SK-N-SH treated with all-trans-retinoic acid at 6 μM for 48 hours (cell line): Measurements from ENCODE around the gene PHF21B.
"Not testable (repeated sequence)": the region's sequence is repeated elsewhere in the genome, so short reads cannot be mapped to it uniquely, and the experiment has no call there.

Experiments used
- ATAC-seq: fragments of 200-7000 bp; cut with Tn5 transposase; 3 replicates; pipeline ENCODE4 v1.9.1; 2020; ENCODE audit warnings: mild to moderate bottlenecking, moderate library complexity
- ARNTL ChIP-seq: fragments of 450-650 bp; formaldehyde crosslinking; IDR thresholded peaks from 2 replicates; pipeline ENCODE4 v1.5.0; 2020; ENCODE audit warnings: low read depth, mild to moderate bottlenecking, moderate library complexity, borderline replicate concordance
- BACH2 ChIP-seq: fragments of 250-450 bp; sonication (Bioruptor Pico); IDR thresholded peaks from 2 replicates; pipeline ENCODE4 v1.9.0; 2021; ENCODE audit warnings: mild to moderate bottlenecking, borderline replicate concordance
- CSDC2 ChIP-seq: fragments of 250-450 bp; sonication (Bioruptor Pico); IDR thresholded peaks from 2 replicates; pipeline ENCODE4 v1.5.0; 2020; ENCODE audit warnings: mild to moderate bottlenecking, moderate library complexity
- ESRRG ChIP-seq: fragments of 250-450 bp; sonication (Bioruptor Pico); IDR thresholded peaks from 2 replicates; pipeline ENCODE4 v1.6.1; 2021; ENCODE audit warnings: mild to moderate bottlenecking
- PPARA ChIP-seq: fragments of 250-450 bp; sonication (Bioruptor Pico); IDR thresholded peaks from 2 replicates; pipeline ENCODE4 v1.5.0; 2020; ENCODE audit warnings: mild to moderate bottlenecking, borderline replicate concordance
- RARB ChIP-seq: fragments of 250-450 bp; sonication (Bioruptor Pico); IDR thresholded peaks from 2 replicates; pipeline ENCODE4 v1.8.0; 2021; ENCODE audit warnings: mild to moderate bottlenecking, moderate library complexity
- SNAI2 ChIP-seq: fragments of 250-450 bp; sonication (Bioruptor Pico); IDR thresholded peaks from 2 replicates; pipeline ENCODE4 v1.5.0; 2020; ENCODE audit warnings: mild to moderate bottlenecking, moderate library complexity
- TCF4 ChIP-seq: fragments of 250-450 bp; sonication (Bioruptor Pico); IDR thresholded peaks from 2 replicates; pipeline ENCODE4 v1.8.0; 2021; ENCODE audit warnings: mild to moderate bottlenecking, moderate library complexity, borderline replicate concordance
- TOX ChIP-seq: fragments of 250-450 bp; sonication (Bioruptor Pico); IDR thresholded peaks from 2 replicates; pipeline ENCODE4 v1.8.0; 2021; ENCODE audit warnings: mild to moderate bottlenecking, moderate library complexity, borderline replicate concordance
- ZC3H10 ChIP-seq: fragments of 250-450 bp; sonication (Bioruptor Pico); IDR thresholded peaks from 2 replicates; pipeline ENCODE4 v1.5.1; 2021; ENCODE audit warnings: mild to moderate bottlenecking, moderate library complexity
- ZFP3 ChIP-seq: fragments of 250-450 bp; sonication (Bioruptor Pico); IDR thresholded peaks from 2 replicates; pipeline ENCODE4 v1.5.0; 2020; ENCODE audit warnings: mild to moderate bottlenecking, moderate library complexity
- ZFP30 ChIP-seq: fragments of 450-650 bp; formaldehyde crosslinking; IDR thresholded peaks from 2 replicates; pipeline ENCODE4 v1.5.0; 2022; ENCODE audit warnings: mild to moderate bottlenecking, moderate library complexity
- ZNF565 ChIP-seq: fragments of 450-650 bp; formaldehyde crosslinking; conservative IDR thresholded peaks from 2 replicates; pipeline ENCODE4 v1.5.0; 2020; ENCODE audit warnings: low read depth, mild to moderate bottlenecking, moderate library complexity
- ZNF70 ChIP-seq: fragments of 450-650 bp; formaldehyde crosslinking; IDR thresholded peaks from 2 replicates; pipeline ENCODE4 v1.5.0; 2020; ENCODE audit warnings: mild to moderate bottlenecking, moderate library complexity
- ZNF8 ChIP-seq: fragments of 450-650 bp; formaldehyde crosslinking; IDR thresholded peaks from 2 replicates; pipeline ENCODE4 v1.5.0; 2020; ENCODE audit warnings: mild to moderate bottlenecking, moderate library complexity
- TF ChIP-seq, protein P1 (sequence below): fragments of 250-450 bp; sonication (Bioruptor Pico); IDR thresholded peaks from 2 replicates; pipeline ENCODE4 v1.5.1; 2021; ENCODE audit warnings: mild to moderate bottlenecking, moderate library complexity
- TF ChIP-seq, protein P2 (sequence below): fragments of 250-450 bp; sonication (Bioruptor Pico); IDR thresholded peaks from 2 replicates; pipeline ENCODE4 v1.5.0; 2020; ENCODE audit warnings: mild to moderate bottlenecking, moderate library complexity
- TF ChIP-seq, protein P3 (sequence below): fragments of 250-450 bp; sonication (Bioruptor Pico); IDR thresholded peaks from 2 replicates; pipeline ENCODE4 v1.5.1; 2020; ENCODE audit warnings: low read depth, mild to moderate bottlenecking, moderate library complexity
- TF ChIP-seq, protein P4 (sequence below): fragments of 250-450 bp; sonication (Bioruptor Pico); IDR thresholded peaks from 2 replicates; pipeline ENCODE4 v1.8.0; 2020; ENCODE audit warnings: mild to moderate bottlenecking, moderate library complexity, borderline replicate concordance
- TF ChIP-seq, protein P5 (sequence below): fragments of 250-450 bp; sonication (Bioruptor Pico); IDR thresholded peaks from 2 replicates; pipeline ENCODE4 v1.8.0; 2021; ENCODE audit warnings: low read depth, mild to moderate bottlenecking, moderate library complexity, borderline replicate concordance

Gene PHF21B

DNA sequence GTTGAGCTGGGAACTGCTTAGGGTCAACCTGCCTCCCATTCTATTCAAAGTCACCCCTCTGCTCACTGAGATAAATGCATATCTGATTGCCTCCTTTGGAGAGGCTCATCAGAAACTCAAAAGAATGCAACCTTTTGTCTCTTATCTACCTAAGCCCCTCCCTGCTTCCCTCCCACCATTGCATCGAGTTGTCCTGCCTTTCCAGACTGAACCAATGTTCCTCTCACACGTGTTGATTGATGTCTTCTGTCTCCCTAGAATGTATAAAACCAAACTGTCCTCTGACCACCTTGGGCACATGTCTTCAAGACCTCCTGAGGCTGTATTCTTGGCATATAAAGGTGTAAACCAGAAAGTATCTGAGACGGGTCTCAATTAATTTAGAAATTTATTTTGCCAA, 42.9 kb upstream of the PHF21B start:
- not testable (repeated sequence) for ATAC-seq

DNA sequence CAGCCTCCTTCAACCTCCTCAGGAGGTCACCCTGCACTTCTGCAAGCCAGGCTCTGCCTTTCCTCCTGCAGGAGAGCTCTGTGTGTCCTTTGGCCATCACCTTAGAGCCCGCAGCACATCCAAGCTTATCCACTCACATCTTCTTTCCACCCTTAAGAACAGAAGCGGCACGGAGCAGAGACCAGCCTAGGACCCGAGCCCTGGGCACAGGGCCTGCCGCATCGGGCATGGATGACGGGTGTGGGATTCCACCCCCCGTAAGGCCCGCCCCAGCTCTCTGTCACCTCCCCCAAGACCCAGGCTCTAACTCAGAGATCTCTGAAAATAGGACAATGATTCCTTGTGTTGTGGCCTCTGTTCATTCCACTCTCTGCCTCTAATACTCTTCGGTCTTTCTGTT, 42.1 kb upstream of the PHF21B start:
- ATAC-seq, result no peak

DNA sequence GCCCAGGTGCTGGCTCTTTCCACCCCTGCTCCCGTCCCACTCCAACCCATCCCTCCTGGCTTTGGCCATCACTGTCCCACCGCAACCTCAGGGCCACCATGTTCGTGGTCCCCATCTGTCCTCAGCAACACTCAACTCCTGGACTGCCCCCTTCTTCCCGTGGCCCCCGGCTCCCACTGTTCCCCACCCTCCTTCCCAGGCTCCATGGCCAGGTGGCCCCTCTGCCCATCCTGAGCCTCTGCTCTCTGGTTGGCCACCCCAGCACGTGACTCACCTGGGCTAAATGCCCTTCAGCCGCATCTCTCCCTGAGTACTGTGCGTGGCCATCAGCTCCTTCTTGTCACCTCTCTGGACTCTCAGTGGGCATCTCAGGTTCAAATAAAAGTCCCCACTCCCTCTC, 41.6 kb upstream of the PHF21B start:
- ATAC-seq, result no peak
- TF ChIP-seq, protein P1, sequence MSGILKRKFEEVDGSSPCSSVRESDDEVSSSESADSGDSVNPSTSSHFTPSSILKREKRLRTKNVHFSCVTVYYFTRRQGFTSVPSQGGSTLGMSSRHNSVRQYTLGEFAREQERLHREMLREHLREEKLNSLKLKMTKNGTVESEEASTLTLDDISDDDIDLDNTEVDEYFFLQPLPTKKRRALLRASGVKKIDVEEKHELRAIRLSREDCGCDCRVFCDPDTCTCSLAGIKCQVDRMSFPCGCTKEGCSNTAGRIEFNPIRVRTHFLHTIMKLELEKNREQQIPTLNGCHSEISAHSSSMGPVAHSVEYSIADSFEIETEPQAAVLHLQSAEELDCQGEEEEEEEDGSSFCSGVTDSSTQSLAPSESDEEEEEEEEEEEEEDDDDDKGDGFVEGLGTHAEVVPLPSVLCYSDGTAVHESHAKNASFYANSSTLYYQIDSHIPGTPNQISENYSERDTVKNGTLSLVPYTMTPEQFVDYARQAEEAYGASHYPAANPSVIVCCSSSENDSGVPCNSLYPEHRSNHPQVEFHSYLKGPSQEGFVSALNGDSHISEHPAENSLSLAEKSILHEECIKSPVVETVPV (CRISPR knock-in tag), result no peak
- TF ChIP-seq ZNF8 (CRISPR knock-in tag) (no peak), ZFP30 (CRISPR knock-in tag) (no peak), ZNF565 (CRISPR knock-in tag) (no peak), CSDC2 (no peak), ARNTL (no peak), TCF4 (CRISPR knock-in tag) (no peak), ZNF70 (no peak), ZC3H10 (no peak), ZFP3 (no peak), RARB (CRISPR knock-in tag) (no peak), ESRRG (CRISPR knock-in tag) (no peak)
- TF ChIP-seq, protein P2, sequence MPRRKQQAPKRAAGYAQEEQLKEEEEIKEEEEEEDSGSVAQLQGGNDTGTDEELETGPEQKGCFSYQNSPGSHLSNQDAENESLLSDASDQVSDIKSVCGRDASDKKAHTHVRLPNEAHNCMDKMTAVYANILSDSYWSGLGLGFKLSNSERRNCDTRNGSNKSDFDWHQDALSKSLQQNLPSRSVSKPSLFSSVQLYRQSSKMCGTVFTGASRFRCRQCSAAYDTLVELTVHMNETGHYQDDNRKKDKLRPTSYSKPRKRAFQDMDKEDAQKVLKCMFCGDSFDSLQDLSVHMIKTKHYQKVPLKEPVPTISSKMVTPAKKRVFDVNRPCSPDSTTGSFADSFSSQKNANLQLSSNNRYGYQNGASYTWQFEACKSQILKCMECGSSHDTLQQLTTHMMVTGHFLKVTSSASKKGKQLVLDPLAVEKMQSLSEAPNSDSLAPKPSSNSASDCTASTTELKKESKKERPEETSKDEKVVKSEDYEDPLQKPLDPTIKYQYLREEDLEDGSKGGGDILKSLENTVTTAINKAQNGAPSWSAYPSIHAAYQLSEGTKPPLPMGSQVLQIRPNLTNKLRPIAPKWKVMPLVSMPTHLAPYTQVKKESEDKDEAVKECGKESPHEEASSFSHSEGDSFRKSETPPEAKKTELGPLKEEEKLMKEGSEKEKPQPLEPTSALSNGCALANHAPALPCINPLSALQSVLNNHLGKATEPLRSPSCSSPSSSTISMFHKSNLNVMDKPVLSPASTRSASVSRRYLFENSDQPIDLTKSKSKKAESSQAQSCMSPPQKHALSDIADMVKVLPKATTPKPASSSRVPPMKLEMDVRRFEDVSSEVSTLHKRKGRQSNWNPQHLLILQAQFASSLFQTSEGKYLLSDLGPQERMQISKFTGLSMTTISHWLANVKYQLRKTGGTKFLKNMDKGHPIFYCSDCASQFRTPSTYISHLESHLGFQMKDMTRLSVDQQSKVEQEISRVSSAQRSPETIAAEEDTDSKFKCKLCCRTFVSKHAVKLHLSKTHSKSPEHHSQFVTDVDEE, result no peak
- TF ChIP-seq, protein P3, sequence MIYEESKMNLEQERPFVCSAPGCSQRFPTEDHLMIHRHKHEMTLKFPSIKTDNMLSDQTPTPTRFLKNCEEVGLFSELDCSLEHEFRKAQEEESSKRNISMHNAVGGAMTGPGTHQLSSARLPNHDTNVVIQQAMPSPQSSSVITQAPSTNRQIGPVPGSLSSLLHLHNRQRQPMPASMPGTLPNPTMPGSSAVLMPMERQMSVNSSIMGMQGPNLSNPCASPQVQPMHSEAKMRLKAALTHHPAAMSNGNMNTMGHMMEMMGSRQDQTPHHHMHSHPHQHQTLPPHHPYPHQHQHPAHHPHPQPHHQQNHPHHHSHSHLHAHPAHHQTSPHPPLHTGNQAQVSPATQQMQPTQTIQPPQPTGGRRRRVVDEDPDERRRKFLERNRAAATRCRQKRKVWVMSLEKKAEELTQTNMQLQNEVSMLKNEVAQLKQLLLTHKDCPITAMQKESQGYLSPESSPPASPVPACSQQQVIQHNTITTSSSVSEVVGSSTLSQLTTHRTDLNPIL (CRISPR knock-in tag), result no peak

More for the DNA sequence above, 42.1 kb upstream of the PHF21B start:
- TF ChIP-seq ZC3H10, result no peak
- TF ChIP-seq ZNF70, result no peak
- TF ChIP-seq ARNTL, result no peak
- no peak for TF ChIP-seq SNAI2
- TF ChIP-seq, protein P4, sequence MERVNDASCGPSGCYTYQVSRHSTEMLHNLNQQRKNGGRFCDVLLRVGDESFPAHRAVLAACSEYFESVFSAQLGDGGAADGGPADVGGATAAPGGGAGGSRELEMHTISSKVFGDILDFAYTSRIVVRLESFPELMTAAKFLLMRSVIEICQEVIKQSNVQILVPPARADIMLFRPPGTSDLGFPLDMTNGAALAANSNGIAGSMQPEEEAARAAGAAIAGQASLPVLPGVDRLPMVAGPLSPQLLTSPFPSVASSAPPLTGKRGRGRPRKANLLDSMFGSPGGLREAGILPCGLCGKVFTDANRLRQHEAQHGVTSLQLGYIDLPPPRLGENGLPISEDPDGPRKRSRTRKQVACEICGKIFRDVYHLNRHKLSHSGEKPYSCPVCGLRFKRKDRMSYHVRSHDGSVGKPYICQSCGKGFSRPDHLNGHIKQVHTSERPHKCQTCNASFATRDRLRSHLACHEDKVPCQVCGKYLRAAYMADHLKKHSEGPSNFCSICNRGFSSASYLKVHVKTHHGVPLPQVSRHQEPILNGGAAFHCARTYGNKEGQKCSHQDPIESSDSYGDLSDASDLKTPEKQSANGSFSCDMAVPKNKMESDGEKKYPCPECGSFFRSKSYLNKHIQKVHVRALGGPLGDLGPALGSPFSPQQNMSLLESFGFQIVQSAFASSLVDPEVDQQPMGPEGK (CRISPR knock-in tag), result no peak
- no peak for TF ChIP-seq ZNF8 (CRISPR knock-in tag)
- TF ChIP-seq TOX (CRISPR knock-in tag), result no peak
- no peak for TF ChIP-seq CSDC2
- TF ChIP-seq, protein P5, sequence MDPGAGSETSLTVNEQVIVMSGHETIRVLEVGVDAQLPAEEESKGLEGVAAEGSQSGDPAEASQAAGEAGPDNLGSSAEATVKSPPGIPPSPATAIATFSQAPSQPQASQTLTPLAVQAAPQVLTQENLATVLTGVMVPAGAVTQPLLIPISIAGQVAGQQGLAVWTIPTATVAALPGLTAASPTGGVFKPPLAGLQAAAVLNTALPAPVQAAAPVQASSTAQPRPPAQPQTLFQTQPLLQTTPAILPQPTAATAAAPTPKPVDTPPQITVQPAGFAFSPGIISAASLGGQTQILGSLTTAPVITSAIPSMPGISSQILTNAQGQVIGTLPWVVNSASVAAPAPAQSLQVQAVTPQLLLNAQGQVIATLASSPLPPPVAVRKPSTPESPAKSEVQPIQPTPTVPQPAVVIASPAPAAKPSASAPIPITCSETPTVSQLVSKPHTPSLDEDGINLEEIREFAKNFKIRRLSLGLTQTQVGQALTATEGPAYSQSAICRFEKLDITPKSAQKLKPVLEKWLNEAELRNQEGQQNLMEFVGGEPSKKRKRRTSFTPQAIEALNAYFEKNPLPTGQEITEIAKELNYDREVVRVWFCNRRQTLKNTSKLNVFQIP, result no peak
- no peak for TF ChIP-seq BACH2

DNA sequence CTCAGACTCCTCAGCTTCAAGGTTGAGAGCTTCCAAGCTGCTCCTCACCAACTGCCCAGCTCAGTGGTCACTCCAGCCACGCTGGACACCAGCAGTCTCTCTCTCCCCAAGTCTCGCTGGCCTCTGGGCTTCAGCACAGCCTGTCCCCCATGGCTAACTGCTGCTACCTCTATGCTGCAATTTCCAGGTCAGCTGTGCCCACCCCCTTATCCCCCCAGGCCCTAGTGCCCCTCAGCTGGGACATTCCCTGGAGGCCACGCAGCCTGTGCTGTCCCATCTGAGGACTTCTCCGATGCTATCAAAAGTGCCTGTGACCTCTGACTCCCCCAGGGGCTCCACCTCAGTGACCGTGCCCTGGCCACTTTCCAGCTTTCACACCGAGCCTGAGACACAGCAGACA, 37.5 kb upstream of the PHF21B start:
- TF ChIP-seq ZNF8 (CRISPR knock-in tag), result no peak
- no peak for TF ChIP-seq PPARA (CRISPR knock-in tag)
- TF ChIP-seq CSDC2, result no peak
- TF ChIP-seq, protein P4 (CRISPR knock-in tag), result no peak
- TF ChIP-seq, protein P5, result no peak
- ATAC-seq, result no peak
